Thymus (tissue), 11 donors: ENCODE measurements around the gene LMO1. TPM values are rescaled to one million over a fixed set of nuclear protein-coding genes. Genes with fewer than 3 reads are reported as not detected.

Experiments
- DNase-seq, 9 donors: peaks; one replicate each; pipeline ENCODE4 v3.0.0-alpha.2; 2013; ENCODE audit warnings: low spot score in 9 of 9, low read depth in 6 of 9, missing footprints in 1 of 9
- H3K27ac ChIP-seq, 2 donors: one replicate each; pipeline ENCODE4 v1.5.1; 2013; ENCODE audit warnings: control low read depth in 1 of 2, low read depth in 1 of 2, low read length in 1 of 2, mild to moderate bottlenecking in 1 of 2, moderate library complexity in 1 of 2
- H3K27me3 ChIP-seq, 2 donors: one replicate each; pipeline ENCODE4 v1.5.1; 2013; ENCODE audit warnings: low read length in 1 of 2; ENCODE audit not compliant: control insufficient read depth in 2 of 2, insufficient read depth in 1 of 2
- H3K36me3 ChIP-seq, 2 donors: one replicate each; pipeline ENCODE4 v1.5.1; 2013; ENCODE audit warnings: low read length in 1 of 2, mild to moderate bottlenecking in 1 of 2, moderate library complexity in 1 of 2; ENCODE audit not compliant: control insufficient read depth in 2 of 2, insufficient read depth in 2 of 2
- H3K4me1 ChIP-seq, 2 donors: one replicate each; pipeline ENCODE4 v1.5.1; 2013; ENCODE audit warnings: low read length in 2 of 2; ENCODE audit not compliant: control insufficient read depth in 2 of 2, insufficient read depth in 2 of 2
- H3K4me3 ChIP-seq, 2 donors: one replicate each; pipeline ENCODE4 v1.5.1; 2013; ENCODE audit warnings: low read length in 2 of 2, control low read depth in 1 of 2, mild to moderate bottlenecking in 1 of 2
- H3K9me3 ChIP-seq, 2 donors: one replicate each; pipeline ENCODE4 v1.5.1; 2013; ENCODE audit warnings: low read length in 1 of 2, mild to moderate bottlenecking in 1 of 2; ENCODE audit not compliant: control insufficient read depth in 2 of 2, insufficient read depth in 1 of 2
- WGBS: extraction: QIAGEN DNeasy Blood & Tissue Kit; methylation state at CpG from one replicate; pipeline ENCODE4 v1.1.7; 2013; 5-methylcytosine and 5-hydroxymethylcytosine counted together
- polyA plus RNA-seq: library from polyadenylated mRNA; stranded (reverse); fragments of 200-250 nt; gene quantifications from one replicate; pipeline ENCODE4 v1.2.3, GENCODE V29; 2013
- total RNA-seq: library from RNA; stranded (reverse); fragments of 120-200 nt; gene quantifications from one replicate; pipeline ENCODE4 v1.2.4, GENCODE V29; 2013
- donor health status: healthy.

LMO1 gene
- total and polyA plus RNA-seq, 2 donors: 0.05 to 0.32 TPM

- Histone ChIP-seq H3K27me3 (peaks cover 0 to 21% of the 10 kb centered on the region in 2 donors), H3K4me3 (no peak overlapping the region), H3K27ac (no peak overlapping the region), H3K4me1 (peaks cover 0 to 3% of the 10 kb centered on the region in 2 donors), H3K9me3 (no peaks in the 10 kb centered on the region), H3K36me3 (no peaks in the 10 kb centered on the region)
- WGBS: 19% methylated on average over 32 of the region's 32 CpGs
- DNase-seq: peak in 2 of 9 donors; percentile 7 to 38
Measured at GRCh38 chr11:8283465-8284230, 20.0 kb upstream of the LMO1 start.

- no peaks in the 10 kb centered on the region for H3K36me3 ChIP-seq
- 66% methylated on average over 8 of the region's 8 CpGs for WGBS
Measured at GRCh38 chr11:8283100-8283464, 19.4 kb upstream of the LMO1 start.

GRCh38 chr11:8282631-8283030 lies 19.0 kb upstream of the LMO1 start:
- DNase-seq: no peak
- H3K36me3 ChIP-seq: no peaks in the 10 kb centered on the region
- no peak overlapping the region for H3K27ac ChIP-seq
- WGBS: 93% methylated on average over 10 of the region's 10 CpGs
- peaks cover 0 to 3% of the 10 kb centered on the region in 2 donors for H3K4me1 ChIP-seq
- peaks cover 0 to 21% of the 10 kb centered on the region in 2 donors for H3K27me3 ChIP-seq
- no peaks in the 10 kb centered on the region for H3K9me3 ChIP-seq
- H3K4me3 ChIP-seq: no peak overlapping the region

More at GRCh38 chr11:8283100-8283464, 19.4 kb upstream of the LMO1 start:
- no peaks in the 10 kb centered on the region for H3K9me3 ChIP-seq
- H3K27ac ChIP-seq: no peak overlapping the region
- peaks cover 0 to 3% of the 10 kb centered on the region in 2 donors for H3K4me1 ChIP-seq
- DNase-seq: no peak
- H3K4me3 ChIP-seq: no peak overlapping the region
- peaks cover 0 to 21% of the 10 kb centered on the region in 2 donors for H3K27me3 ChIP-seq

- H3K36me3 ChIP-seq: no peaks in the 10 kb centered on the region
- 95% methylated on average over 2 of the region's 2 CpGs for WGBS
- H3K4me1 ChIP-seq: peaks cover 0 to 3% of the 10 kb centered on the region in 2 donors
- no peak overlapping the region for H3K4me3 ChIP-seq
- no peaks in the 10 kb centered on the region for H3K9me3 ChIP-seq
- H3K27me3 ChIP-seq: peaks cover 0 to 21% of the 10 kb centered on the region in 2 donors
- DNase-seq: no peak
- no peak overlapping the region for H3K27ac ChIP-seq
Measured at GRCh38 chr11:8281266-8281665, 17.6 kb upstream of the LMO1 start.

- Histone ChIP-seq H3K9me3 (no peaks in the 10 kb centered on the region), H3K27ac (no peak overlapping the region), H3K36me3 (no peaks in the 10 kb centered on the region), H3K4me1 (no peaks in the 10 kb centered on the region), H3K27me3 (peaks cover 0 to 5% of the 10 kb centered on the region in 2 donors), H3K4me3 (no peak overlapping the region)
- WGBS: 94% methylated on average over 7 of the region's 7 CpGs
- no peak for DNase-seq
Measured at GRCh38 chr11:8277691-8278090, 14.0 kb upstream of the LMO1 start.

GRCh38 chr11:8276528-8276927 lies 12.8 kb upstream of the LMO1 start:
- DNase-seq: no peak
- WGBS: 95% methylated on average over 4 of the region's 4 CpGs
- H3K36me3 ChIP-seq: no peaks in the 10 kb centered on the region

GRCh38 chr11:8273287-8273686 lies 9.6 kb upstream of the LMO1 start:
- no peaks in the 10 kb centered on the region for H3K9me3 ChIP-seq
- H3K4me3 ChIP-seq: no peak overlapping the region
- peaks cover 0 to 2% of the 10 kb centered on the region in 2 donors for H3K4me1 ChIP-seq
- DNase-seq: no peak
- no peak overlapping the region for H3K27ac ChIP-seq
- peaks cover 24 to 35% of the 10 kb centered on the region in 2 donors for H3K27me3 ChIP-seq
- H3K36me3 ChIP-seq: no peaks in the 10 kb centered on the region

More at GRCh38 chr11:8276528-8276927, 12.8 kb upstream of the LMO1 start:
- Histone ChIP-seq H3K27ac (no peak overlapping the region), H3K9me3 (no peaks in the 10 kb centered on the region), H3K4me1 (no peaks in the 10 kb centered on the region), H3K27me3 (peaks cover 0 to 5% of the 10 kb centered on the region in 2 donors), H3K4me3 (no peak overlapping the region)

GRCh38 chr11:8271106-8271886 lies 7.6 kb upstream of the LMO1 start:
- DNase-seq: no peak

GRCh38 chr11:8269636-8270035 lies 6.0 kb upstream of the LMO1 start:
- peaks cover 4 to 5% of the 10 kb centered on the region in 2 donors for H3K4me1 ChIP-seq
- 85% methylated on average over 5 of the region's 5 CpGs for WGBS
- no peak overlapping the region for H3K4me3 ChIP-seq
- no peaks in the 10 kb centered on the region for H3K9me3 ChIP-seq
- no peak for DNase-seq
- peaks cover 36 to 71% of the 10 kb centered on the region in 2 donors for H3K27me3 ChIP-seq
- H3K36me3 ChIP-seq: no peaks in the 10 kb centered on the region
- no peak overlapping the region for H3K27ac ChIP-seq

More at GRCh38 chr11:8271106-8271886, 7.6 kb upstream of the LMO1 start:
- peaks cover 4 to 5% of the 10 kb centered on the region in 2 donors for H3K4me1 ChIP-seq
- no peaks in the 10 kb centered on the region for H3K36me3 ChIP-seq
- WGBS: over 99% methylated on average over 5 of the region's 5 CpGs
- no peaks in the 10 kb centered on the region for H3K9me3 ChIP-seq
- H3K27ac ChIP-seq: no peak overlapping the region
- H3K27me3 ChIP-seq: peaks cover 36 to 55% of the 10 kb centered on the region in 2 donors
- H3K4me3 ChIP-seq: no peak overlapping the region
